Stimulated activated CD4-positive, alpha-beta T cell treated with anti-CD3 and anti-CD28 coated beads, Interleukin-1b, Interleukin-23, amount 100 ng/mL, for 4 hours (primary cell): ENCODE measurements around the gene D2HGDH.
"Not testable (repeated sequence)": the region's sequence is repeated elsewhere in the genome, so short reads cannot be mapped to it uniquely, and the experiment has no call there.

Experiments used
- DNase-seq, 2 donors: peaks; one replicate each; pipeline ENCODE4 v3.0.0-alpha.2; 2020; ENCODE audit warnings: low read depth in 2 of 2

Gene D2HGDH

GRCh38 chr2:241768850-241769249 is 34.4 kb downstream of the D2HGDH start:
- no peak for DNase-seq

GRCh38 chr2:241769819-241770184 is 35.4 kb downstream of the D2HGDH start:
- no peak for DNase-seq

GRCh38 chr2:241770185-241770935 is 35.9 kb downstream of the D2HGDH start:
- DNase-seq, result no peak

DNA sequence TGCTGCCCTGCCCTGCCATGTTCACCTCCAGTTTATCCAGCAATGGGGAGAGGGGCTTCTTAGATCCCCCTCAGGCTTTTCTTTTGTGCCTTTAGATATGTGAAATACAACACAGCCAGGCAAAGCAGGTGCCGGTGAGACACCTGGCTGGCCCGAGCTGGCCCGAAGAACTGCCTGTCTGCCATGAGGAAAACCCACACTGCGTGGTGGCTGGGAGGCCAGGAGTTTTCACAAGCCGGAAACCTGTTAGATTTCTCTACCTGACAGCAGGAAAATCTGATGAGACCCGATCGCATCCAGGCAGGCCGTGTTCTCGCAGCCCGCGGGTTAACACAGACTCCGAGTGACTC is 36.5 kb downstream of the D2HGDH start:
- DNase-seq, result no peak

DNA sequence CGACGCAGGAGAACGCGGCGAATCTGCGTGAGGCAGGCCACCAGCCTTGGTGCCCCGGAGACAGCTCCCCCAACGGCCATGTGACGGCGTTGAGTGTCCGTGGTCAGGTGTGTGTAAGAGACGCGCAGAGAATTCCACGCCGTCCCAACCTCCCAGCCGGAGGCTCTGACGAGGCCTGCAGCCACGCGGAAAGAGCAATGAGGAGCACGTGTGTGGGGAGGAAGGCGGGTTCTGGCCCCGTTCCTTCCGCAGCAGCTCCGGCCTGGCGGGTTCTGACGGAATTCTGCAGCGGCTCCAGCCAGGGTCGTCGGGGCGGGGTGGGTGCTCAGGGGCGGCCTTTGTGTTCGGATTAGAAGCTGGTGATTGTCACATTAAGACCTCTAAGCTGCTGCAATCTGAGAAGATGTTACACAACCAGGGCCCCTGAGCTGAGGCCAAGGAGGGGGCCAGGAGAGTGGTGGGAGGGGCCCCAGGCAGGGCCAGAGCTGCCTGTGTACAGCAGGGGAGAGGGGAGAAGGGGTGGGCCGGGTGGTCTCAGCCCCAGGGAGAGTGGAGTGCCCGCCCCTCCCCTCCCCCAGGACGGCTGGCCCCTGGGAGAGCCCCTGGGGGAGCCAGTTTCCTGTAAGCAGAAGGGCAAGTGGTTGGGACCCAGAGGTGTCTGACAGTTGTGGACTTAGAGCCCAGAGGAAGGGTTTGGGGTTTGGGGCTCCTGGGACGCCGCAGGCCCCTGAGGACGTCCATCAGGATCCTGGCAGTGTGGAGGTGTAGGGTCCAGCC is 37.0 kb downstream of the D2HGDH start:
- no peak for DNase-seq

- DNase-seq, result no peak
These were observed 37.7 kb downstream of the D2HGDH start for GRCh38 chr2:241772063-241772499.

- no peak for DNase-seq
These were observed 39.3 kb downstream of the D2HGDH start for GRCh38 chr2:241773511-241774418.

- no peak for DNase-seq
These were observed 40.2 kb downstream of the D2HGDH start for GRCh38 chr2:241774419-241775222.

- DNase-seq, result no peak
These were observed 41.1 kb downstream of the D2HGDH start for GRCh38 chr2:241775223-241776177.

DNA sequence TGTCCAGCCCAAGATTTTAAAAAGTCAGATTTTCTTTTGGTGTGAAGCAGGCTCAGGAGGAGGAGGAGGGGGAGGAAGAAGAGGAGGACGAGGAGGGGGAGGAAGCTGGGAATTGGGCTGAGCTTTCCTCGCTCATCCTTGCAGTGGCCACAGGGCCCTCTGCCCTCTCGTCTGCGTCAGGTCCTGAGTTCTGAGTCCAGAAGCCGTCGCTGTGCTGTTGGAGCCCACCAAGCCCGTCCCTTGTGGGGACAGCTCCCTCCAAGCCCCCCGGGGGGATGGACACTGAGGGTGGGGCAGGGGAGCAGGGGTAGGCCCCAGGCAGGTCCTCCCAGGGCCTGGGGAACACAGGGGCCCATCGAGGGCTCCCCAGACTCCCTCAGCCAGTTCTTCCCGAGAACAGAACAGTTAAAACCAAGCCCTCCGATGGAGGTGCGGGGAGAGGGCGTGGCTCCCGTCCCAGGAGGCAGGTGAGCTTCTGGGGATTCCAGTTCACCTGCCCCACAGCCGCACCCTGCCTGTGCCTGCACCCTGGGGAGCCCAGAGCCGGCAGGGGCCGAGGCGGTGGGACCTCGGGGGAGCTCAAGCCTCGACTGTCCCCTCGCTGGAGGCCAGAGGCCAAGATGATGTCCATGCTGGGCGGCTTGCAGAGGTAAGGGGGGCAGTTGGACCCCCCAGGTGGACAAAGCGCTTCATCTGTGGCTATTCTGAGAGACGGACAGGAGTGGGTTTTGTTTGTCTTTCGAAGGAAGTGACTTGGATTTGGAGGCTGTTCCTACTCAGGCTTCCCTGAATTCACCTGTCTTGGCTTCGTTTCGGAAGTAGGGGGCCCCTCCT is 42.1 kb downstream of the D2HGDH start, which contains the start of gene GAL3ST2:
GAL3ST2 (plus strand) TSS at position 487 of the 834 bp plus-strand sequence; CDS start at position 621, 134 bp downstream.
- no peak for DNase-seq

- DNase-seq, result no peak
These were observed 42.8 kb downstream of the D2HGDH start for GRCh38 chr2:241777170-241777685.

DNA sequence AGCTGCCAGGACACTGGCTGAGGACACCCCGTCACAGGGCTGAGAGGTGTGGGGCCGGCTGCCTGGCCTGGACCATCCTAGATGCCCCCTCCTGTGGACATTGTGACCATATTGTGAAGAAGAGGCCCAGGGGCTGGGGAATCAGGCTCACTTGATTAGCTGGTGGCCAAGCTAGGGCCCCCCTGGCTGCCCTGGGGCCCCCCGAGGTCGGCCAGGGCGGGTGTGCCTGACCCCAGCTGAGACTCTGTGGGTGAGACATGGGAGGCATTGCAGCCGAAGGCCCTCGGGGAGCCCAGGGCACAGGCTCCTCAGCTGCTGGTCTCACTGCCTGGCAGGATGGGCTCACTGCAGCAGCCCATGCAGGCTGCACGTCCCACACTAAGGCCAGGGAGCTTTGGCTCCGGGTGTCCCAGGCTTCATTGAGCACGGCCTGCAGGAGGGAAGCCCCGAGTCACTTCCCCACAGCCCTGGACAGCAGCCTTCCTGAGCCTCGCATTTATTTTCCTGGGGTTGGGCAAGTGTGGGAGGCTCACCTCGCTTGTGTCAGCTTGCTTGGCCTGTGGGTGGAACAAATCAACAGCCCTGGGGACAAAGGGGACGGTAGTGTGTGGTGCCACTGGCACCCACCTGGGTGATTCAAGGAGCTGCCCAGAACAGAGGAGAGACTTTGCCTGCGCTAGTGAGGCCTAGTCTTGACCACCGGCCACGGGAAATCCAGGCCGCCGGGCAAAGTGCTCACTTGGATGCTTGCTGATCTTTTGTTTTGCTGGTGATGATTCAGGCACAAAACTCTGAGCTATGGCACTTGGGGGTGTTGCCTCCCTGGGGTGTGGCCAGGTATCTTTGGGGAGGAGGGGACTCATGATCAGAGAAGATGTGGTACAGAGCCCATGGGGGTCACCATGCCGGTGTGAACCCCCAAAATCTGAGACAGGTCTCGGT is 43.5 kb downstream of the D2HGDH start:
- no peak for DNase-seq

- no peak for DNase-seq
These were observed 46.6 kb downstream of the D2HGDH start for GRCh38 chr2:241780939-241781569.

DNA sequence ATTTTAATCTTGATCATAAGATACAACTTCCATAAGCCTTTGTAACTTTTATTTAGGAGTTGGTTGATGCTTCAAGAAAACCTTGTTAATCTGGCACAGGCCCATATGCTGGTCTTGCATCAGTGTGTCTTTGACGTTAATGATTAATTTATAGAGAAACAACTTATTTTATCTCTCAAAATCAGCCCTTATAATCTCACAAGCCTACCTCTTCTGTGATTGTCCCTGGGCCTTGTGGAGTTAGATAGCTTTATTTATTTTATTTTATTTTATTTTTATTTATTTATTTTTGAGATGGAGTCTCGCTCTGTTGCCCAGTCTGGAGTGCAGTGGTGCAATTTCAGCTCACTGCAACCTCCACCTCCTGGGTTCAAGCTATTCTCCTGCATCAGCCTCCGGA is 47.6 kb downstream of the D2HGDH start:
- DNase-seq, result not testable (repeated sequence)

- DNase-seq, result no peak
These were observed 53.7 kb downstream of the D2HGDH start for GRCh38 chr2:241788135-241788534.

DNA sequence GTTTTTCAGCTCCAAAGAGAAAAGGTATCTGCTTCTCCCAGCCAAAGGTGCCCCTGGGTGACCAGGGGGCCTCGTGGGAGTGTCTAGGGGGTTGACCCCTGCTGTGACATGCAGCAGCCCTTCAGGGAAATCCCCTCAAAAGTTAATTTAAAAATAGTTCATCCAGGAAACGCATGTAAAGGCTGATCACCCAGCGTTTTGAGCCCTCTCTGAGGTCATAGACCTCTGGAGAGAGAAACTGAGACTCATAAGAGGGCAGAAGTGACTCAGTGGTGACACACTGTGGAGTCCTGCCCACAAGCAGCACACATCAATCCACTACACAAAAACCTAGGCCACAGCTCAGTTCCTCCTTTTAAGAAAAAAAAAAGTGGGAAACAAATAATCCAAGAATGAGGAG is 54.1 kb downstream of the D2HGDH start:
- peak in 1 of 2 donors; percentile 18 for DNase-seq

DNA sequence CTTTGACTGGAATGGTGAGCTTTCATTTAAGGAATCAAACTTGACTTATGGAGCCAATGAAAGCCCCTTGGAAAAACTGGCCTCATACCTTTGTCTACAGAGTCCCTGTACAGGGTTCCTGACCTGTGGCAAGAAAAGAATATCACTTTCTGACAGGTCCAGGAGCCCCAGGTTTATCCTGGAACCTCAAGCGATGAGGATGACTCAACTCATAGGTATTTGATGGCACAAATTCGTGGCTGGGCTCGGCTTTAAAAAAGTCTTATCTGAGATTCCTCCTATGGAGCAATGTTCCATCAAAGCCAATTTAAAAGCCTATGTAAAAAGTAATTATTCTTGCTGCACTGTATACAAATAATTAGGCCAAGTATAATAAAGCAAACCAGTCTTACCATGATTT is 57.0 kb downstream of the D2HGDH start:
- DNase-seq, result not testable (repeated sequence)
